Endothelial cell of umbilical vein (primary cell): ENCODE measurements around the gene IPPK. TPM values are rescaled to one million over a fixed set of nuclear protein-coding genes. Genes with fewer than 3 reads are reported as not detected.

Source experiments
- BruUV-seq: library from RNA; stranded (reverse); fragments of 400-500 nt; replicated peaks from 2 replicates; lab custom pipeline; 2021; lab: Mats Ljungman, UMichigan
- CTCF ChIA-PET: fragments of 300-600, 350-600 bp; sonication (Branson Sonifier 250); formaldehyde crosslinking; loops from one replicate; lab custom pipeline; 2021; ENCODE audit warnings: antibody characterized with exemption, inconsistent platforms; lab: Charles Lee
- POLR2A ChIA-PET: fragments of 300-600, 350-600 bp; sonication (Branson Sonifier 250); formaldehyde crosslinking; loops from one replicate; lab custom pipeline; 2021; ENCODE audit warnings: antibody characterized with exemption, inconsistent platforms; lab: Charles Lee
- DNase-seq: peaks from one replicate; pipeline ENCODE4 v3.0.0-alpha.2; 2011; ENCODE audit warnings: low read depth, low spot score
- FAIRE-seq: peaks from 2 replicates; lab custom pipeline; 2011; peaks lifted over from hg19 to GRCh38; lab: Jason Lieb, UNC
- H2AFZ ChIP-seq: 2 replicates; pipeline ENCODE4 v1.6.0; 2012; ENCODE audit warnings: low read depth, low read length, control low read depth, inconsistent platforms
- H3K27ac ChIP-seq: 2 replicates; pipeline ENCODE4 v1.5.1; 2011; ENCODE audit warnings: low read depth, mild to moderate bottlenecking, control low read depth, low read length, moderate library complexity; ENCODE audit not compliant: insufficient read depth
- H3K27me3 ChIP-seq, 2 experiments: 2 replicates each; pipeline versions ENCODE4 v1.6.0 to v1.6.1; 2011; ENCODE audit warnings: low read length in 2 of 2, mixed read lengths in 1 of 2; ENCODE audit not compliant: control insufficient read depth in 2 of 2, insufficient read depth in 2 of 2
- H3K36me3 ChIP-seq, 2 experiments: 2 replicates in 1 of 2; 3 replicates in 1 of 2; pipeline ENCODE4 v1.5.1; 2011; ENCODE audit warnings: low read length in 2 of 2, mild to moderate bottlenecking in 1 of 2, moderate library complexity in 1 of 2; ENCODE audit not compliant: control insufficient read depth in 2 of 2, insufficient read depth in 2 of 2; ENCODE audit errors: extremely low read depth in 1 of 2
- H3K4me1 ChIP-seq: 3 replicates; pipeline ENCODE4 v1.5.1; 2011; ENCODE audit warnings: mild to moderate bottlenecking, low read length; ENCODE audit not compliant: control insufficient read depth, insufficient read depth; ENCODE audit errors: extremely low read depth
- H3K4me2 ChIP-seq: 2 replicates; pipeline ENCODE4 v1.6.1; 2011; ENCODE audit warnings: low read length, control low read depth, mixed read lengths; ENCODE audit not compliant: insufficient read depth
- H3K4me3 ChIP-seq, 3 experiments: fragments of 200-600 bp in 1 of 3; sonication (generic), shearing (Covaris generic) in 1 of 3; replicated peaks in 1 of 3; 2 replicates each; pipeline ENCODE4 v1.5.1; 2011 to 2016; ENCODE audit warnings: control low read depth in 3 of 3, low read length in 3 of 3, mild to moderate bottlenecking in 2 of 3, inconsistent platforms in 1 of 3, low read depth in 1 of 3, moderate library complexity in 1 of 3; ENCODE audit not compliant: insufficient read depth in 1 of 3
- H3K79me2 ChIP-seq: 2 replicates; pipeline ENCODE4 v1.6.0; 2012; ENCODE audit warnings: low read length, inconsistent platforms; ENCODE audit not compliant: control insufficient read depth, insufficient read depth
- H3K9ac ChIP-seq: replicated peaks from 2 replicates; pipeline ENCODE3; 2011; ENCODE audit warnings: low read length, control low read depth; ENCODE audit not compliant: insufficient read depth; ENCODE audit errors: extremely low read depth
- H3K9me1 ChIP-seq: replicated peaks from 3 replicates; pipeline ENCODE4 v1.6.0; 2011; ENCODE audit warnings: mild to moderate bottlenecking, low read length; ENCODE audit not compliant: control insufficient read depth, insufficient read depth; ENCODE audit errors: extremely low read depth
- H3K9me3 ChIP-seq: replicated peaks from 2 replicates; pipeline ENCODE4 v1.5.1; 2012; ENCODE audit warnings: low read length, inconsistent platforms; ENCODE audit not compliant: control insufficient read depth, insufficient read depth
- H4K20me1 ChIP-seq: replicated peaks from 2 replicates; pipeline ENCODE3; 2011; ENCODE audit warnings: mild to moderate bottlenecking, low read length; ENCODE audit not compliant: control insufficient read depth, insufficient read depth; ENCODE audit errors: extremely low read depth
- JUN ChIP-seq: IDR thresholded peaks from 2 replicates; pipeline ENCODE4 v1.6.1; 2011; ENCODE audit warnings: borderline replicate concordance, low read depth; ENCODE audit not compliant: insufficient read length, insufficient read depth
- dilution Hi-C: fragments of 300-500 bp; cut with MboI; formaldehyde crosslinking; loops from one replicate; pipeline ENCODE4 v1.15.0; 2019; ENCODE audit warnings: low sequenced_read_pairs; ENCODE audit not compliant: extremely low pct_ligation_motif_present
- intact Hi-C: fragments of 100-400 bp; cut with micrococcal nuclease; formaldehyde crosslinking; loops from one replicate; pipeline ENCODE4 v1.10.0; 2022
- polyA plus RNA-seq, 4 experiments: library from polyadenylated mRNA; depleted of rRNA in 3 of 4; stranded (reverse) in 3 of 4; unstranded in 1 of 4; fragments of >200 nt; gene quantifications; 2 replicates each; pipeline versions ENCODE4 v1.2.1 to v1.2.3, GENCODE V29; 2011 to 2012; ENCODE audit warnings: missing spikeins in 1 of 4
- total RNA-seq: library from RNA; stranded (reverse); gene quantifications from 2 replicates; pipeline ENCODE4 v1.2.3, GENCODE V29; 2021
- TF ChIP-seq, protein P1 (sequence below): IDR thresholded peaks from 2 replicates; pipeline ENCODE4 v1.6.1; 2011; ENCODE audit not compliant: insufficient read depth, insufficient read length
- TF ChIP-seq, protein P2 (sequence below), 2 donors: IDR thresholded peaks; 1 replicate in 1 of 2; 2 replicates in 1 of 2; pipeline ENCODE4 v1.5.1; 2011; ENCODE audit warnings: low read length in 2 of 2, mild to moderate bottlenecking in 2 of 2, moderate library complexity in 2 of 2, control low read depth in 1 of 2, inconsistent platforms in 1 of 2, low read depth in 1 of 2; ENCODE audit not compliant: insufficient read depth in 1 of 2; ENCODE audit errors: extremely low read depth in 1 of 2

IPPK gene
- total and polyA plus RNA-seq, 2 donors (not counting 3 experiments of a cell fraction or from before 2014, with no cell fraction given) = 14.0 to 28.0 TPM

DNA sequence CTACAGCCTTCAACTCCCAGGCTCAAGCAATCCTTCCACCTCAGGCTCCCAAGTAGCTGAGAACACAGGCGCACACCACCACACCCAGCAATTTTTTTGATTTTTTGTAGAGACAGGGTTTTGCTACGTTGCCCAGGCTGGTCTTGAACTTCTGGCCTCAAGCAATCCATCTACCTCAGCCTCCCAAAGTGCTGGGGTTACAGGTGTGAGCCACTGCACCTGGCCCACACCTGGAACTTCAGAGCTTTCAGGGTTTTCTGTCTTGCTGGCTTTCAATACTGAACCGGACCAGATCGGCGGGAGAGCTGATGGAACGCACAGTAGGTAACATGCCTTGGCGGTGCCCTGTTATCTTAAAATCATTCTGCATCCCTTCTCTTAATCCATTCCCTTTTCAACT, 30.8 kb downstream of the IPPK start:
- no peaks in the 10 kb centered on the region for H3K4me1 ChIP-seq
- TF ChIP-seq JUN = no peak
- dilution Hi-C loops (no loop called here), intact Hi-C loops (loop anchor here (10.0 kb wide), 1 partner anchor 384 kb away; no protein-coding TSS in a partner anchor)
- no peak for FAIRE-seq
- CTCF ChIA-PET = no interaction called here
- peaks cover 13 to 47% of the 10 kb centered on the region in 2 experiments for H3K36me3 ChIP-seq
- H4K20me1 ChIP-seq = no peaks in the 10 kb centered on the region
- H3K9me3 ChIP-seq = no peaks in the 10 kb centered on the region
- no peak overlapping the region for H3K4me2 ChIP-seq
- H3K9ac ChIP-seq = no peak overlapping the region
- no TSS peak for BruUV-seq
- no peaks in the 10 kb centered on the region for H3K27me3 ChIP-seq
- no peak overlapping the region for H3K27ac ChIP-seq
- no peak overlapping the region for H2AFZ ChIP-seq
- POLR2A ChIA-PET = no interaction called here
- DNase-seq = no peak
- H3K4me3 ChIP-seq = no peak overlapping the region
- H3K79me2 ChIP-seq = no peaks in the 10 kb centered on the region
- H3K9me1 ChIP-seq = no peaks in the 10 kb centered on the region

DNA sequence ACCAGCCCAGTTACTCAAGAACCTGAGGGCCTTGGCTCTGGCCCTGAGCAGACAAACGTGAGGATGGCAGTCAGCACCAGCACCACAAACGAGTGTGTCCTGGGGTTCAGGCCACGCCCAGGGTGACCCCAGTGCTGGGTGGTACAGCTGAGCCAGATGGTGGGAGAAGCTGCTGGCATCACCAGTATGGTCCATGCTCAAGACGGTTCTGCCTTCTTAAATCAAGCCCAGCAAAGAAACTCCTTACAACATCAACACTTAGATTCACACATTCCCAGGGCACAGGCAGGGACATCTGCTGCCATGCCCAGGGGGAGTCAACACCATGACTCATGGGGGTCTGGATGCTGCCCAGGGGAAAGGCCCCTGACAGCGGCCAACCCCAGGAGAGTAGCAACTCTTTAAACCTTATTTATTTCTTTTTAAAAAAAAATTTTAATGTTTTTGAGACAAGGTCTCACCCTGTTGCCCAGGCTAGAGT, 31.3 kb downstream of the IPPK start:
- Histone ChIP-seq H3K4me3 (no peak overlapping the region), H3K9me3 (no peaks in the 10 kb centered on the region), H3K4me1 (no peaks in the 10 kb centered on the region), H2AFZ (no peak overlapping the region), H4K20me1 (no peaks in the 10 kb centered on the region), H3K9me1 (no peaks in the 10 kb centered on the region), H3K27ac (no peak overlapping the region), H3K36me3 (peaks cover 11 to 49% of the 10 kb centered on the region in 2 experiments), H3K79me2 (no peaks in the 10 kb centered on the region), H3K27me3 (no peaks in the 10 kb centered on the region), H3K4me2 (no peak overlapping the region), H3K9ac (no peak overlapping the region)
- CTCF ChIA-PET = no interaction called here
- POLR2A ChIA-PET = no interaction called here
- intact Hi-C loops = loop anchor here (10.0 kb wide), 1 partner anchor 384 kb away; no protein-coding TSS in a partner anchor
- BruUV-seq = no TSS peak
- TF ChIP-seq, protein P1, sequence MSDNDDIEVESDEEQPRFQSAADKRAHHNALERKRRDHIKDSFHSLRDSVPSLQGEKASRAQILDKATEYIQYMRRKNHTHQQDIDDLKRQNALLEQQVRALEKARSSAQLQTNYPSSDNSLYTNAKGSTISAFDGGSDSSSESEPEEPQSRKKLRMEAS = no peak
- TF ChIP-seq, protein P2, sequence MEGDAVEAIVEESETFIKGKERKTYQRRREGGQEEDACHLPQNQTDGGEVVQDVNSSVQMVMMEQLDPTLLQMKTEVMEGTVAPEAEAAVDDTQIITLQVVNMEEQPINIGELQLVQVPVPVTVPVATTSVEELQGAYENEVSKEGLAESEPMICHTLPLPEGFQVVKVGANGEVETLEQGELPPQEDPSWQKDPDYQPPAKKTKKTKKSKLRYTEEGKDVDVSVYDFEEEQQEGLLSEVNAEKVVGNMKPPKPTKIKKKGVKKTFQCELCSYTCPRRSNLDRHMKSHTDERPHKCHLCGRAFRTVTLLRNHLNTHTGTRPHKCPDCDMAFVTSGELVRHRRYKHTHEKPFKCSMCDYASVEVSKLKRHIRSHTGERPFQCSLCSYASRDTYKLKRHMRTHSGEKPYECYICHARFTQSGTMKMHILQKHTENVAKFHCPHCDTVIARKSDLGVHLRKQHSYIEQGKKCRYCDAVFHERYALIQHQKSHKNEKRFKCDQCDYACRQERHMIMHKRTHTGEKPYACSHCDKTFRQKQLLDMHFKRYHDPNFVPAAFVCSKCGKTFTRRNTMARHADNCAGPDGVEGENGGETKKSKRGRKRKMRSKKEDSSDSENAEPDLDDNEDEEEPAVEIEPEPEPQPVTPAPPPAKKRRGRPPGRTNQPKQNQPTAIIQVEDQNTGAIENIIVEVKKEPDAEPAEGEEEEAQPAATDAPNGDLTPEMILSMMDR (IDR thresholded peaks at IDR 0.05; ENCODE audit: extremely low read depth in 1 of 2, insufficient read depth in 1 of 2, low read depth in 1 of 2, low read length in 2 of 2) = no peak
- FAIRE-seq (no peak), DNase-seq (no peak)
- dilution Hi-C loops = no loop called here
